Lower lobe of right lung (tissue), 2 donors: ENCODE results near the gene SGCA. TPM values are rescaled to one million over a fixed set of nuclear protein-coding genes. Genes with fewer than 3 reads are reported as not detected.
A peak's percentile ranks its signal among the peaks of the same experiment; 100 is the strongest.

Source experiments
- ATAC-seq, 2 donors: fragments of 200-7000 bp; cut with Tn5 transposase; one replicate each; pipeline ENCODE4 v1.9.1; 2020 to 2022; ENCODE audit warnings: mild to moderate bottlenecking in 2 of 2, moderate library complexity in 2 of 2
- DNase-seq: peaks from one replicate; pipeline ENCODE4 v3.0.0-alpha.2; 2020
- H3K27ac ChIP-seq: fragments of 200-600 bp; one replicate; pipeline ENCODE4 v1.8.0; 2022
- H3K27me3 ChIP-seq: fragments of 200-600 bp; one replicate; pipeline ENCODE4 v1.8.0; 2022; ENCODE audit warnings: low read depth
- H3K36me3 ChIP-seq: fragments of 200-600 bp; one replicate; pipeline ENCODE4 v1.8.0; 2022; ENCODE audit warnings: mild to moderate bottlenecking
- H3K4me1 ChIP-seq: fragments of 200-600 bp; one replicate; pipeline ENCODE4 v1.8.0; 2022
- H3K4me3 ChIP-seq: fragments of 200-600 bp; one replicate; pipeline ENCODE4 v1.8.0; 2022; ENCODE audit warnings: mild to moderate bottlenecking
- H3K9me3 ChIP-seq: fragments of 200-600 bp; one replicate; pipeline ENCODE4 v1.8.0; 2022
- intact Hi-C: fragments of 100-400 bp; cut with DNase I; formaldehyde crosslinking; loops from one replicate; pipeline ENCODE4 v1.11.0; 2022
- total RNA-seq: library from RNA; stranded (reverse); fragmentation: NEBNext Ultra II Directional; extraction: Animal tissue kit (Norgen Biotek cat#: 25700); gene quantifications from one replicate; pipeline ENCODE4 v1.2.1, GENCODE V29; 2021
- TF ChIP-seq, protein P1 (sequence below): fragments of 200-600 bp; IDR thresholded peaks from one replicate; pipeline ENCODE4 v1.8.0; 2022; ENCODE audit warnings: antibody characterized with exemption, mild to moderate bottlenecking
- donor health status: DM: no; HTN: yes; CAD: no; lungs with severe emphysema.

SGCA gene
- total RNA-seq, 1 donor from 2014 or later: 9.1 TPM

- ATAC-seq (no peak), DNase-seq (no peak)
- Histone ChIP-seq H3K9me3 (no peaks in the 10 kb centered on the region), H3K4me1 (peaks cover 28% of the 10 kb centered on the region), H3K27ac (no peak overlapping the region), H3K27me3 (no peaks in the 10 kb centered on the region), H3K36me3 (no peaks in the 10 kb centered on the region), H3K4me3 (no peak overlapping the region)
- TF ChIP-seq, protein P1, sequence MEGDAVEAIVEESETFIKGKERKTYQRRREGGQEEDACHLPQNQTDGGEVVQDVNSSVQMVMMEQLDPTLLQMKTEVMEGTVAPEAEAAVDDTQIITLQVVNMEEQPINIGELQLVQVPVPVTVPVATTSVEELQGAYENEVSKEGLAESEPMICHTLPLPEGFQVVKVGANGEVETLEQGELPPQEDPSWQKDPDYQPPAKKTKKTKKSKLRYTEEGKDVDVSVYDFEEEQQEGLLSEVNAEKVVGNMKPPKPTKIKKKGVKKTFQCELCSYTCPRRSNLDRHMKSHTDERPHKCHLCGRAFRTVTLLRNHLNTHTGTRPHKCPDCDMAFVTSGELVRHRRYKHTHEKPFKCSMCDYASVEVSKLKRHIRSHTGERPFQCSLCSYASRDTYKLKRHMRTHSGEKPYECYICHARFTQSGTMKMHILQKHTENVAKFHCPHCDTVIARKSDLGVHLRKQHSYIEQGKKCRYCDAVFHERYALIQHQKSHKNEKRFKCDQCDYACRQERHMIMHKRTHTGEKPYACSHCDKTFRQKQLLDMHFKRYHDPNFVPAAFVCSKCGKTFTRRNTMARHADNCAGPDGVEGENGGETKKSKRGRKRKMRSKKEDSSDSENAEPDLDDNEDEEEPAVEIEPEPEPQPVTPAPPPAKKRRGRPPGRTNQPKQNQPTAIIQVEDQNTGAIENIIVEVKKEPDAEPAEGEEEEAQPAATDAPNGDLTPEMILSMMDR: no peak
- intact Hi-C loops: no loop called here
These were observed 46.5 kb downstream of the SGCA start for GRCh38 chr17:50212121-50212843.

DNA sequence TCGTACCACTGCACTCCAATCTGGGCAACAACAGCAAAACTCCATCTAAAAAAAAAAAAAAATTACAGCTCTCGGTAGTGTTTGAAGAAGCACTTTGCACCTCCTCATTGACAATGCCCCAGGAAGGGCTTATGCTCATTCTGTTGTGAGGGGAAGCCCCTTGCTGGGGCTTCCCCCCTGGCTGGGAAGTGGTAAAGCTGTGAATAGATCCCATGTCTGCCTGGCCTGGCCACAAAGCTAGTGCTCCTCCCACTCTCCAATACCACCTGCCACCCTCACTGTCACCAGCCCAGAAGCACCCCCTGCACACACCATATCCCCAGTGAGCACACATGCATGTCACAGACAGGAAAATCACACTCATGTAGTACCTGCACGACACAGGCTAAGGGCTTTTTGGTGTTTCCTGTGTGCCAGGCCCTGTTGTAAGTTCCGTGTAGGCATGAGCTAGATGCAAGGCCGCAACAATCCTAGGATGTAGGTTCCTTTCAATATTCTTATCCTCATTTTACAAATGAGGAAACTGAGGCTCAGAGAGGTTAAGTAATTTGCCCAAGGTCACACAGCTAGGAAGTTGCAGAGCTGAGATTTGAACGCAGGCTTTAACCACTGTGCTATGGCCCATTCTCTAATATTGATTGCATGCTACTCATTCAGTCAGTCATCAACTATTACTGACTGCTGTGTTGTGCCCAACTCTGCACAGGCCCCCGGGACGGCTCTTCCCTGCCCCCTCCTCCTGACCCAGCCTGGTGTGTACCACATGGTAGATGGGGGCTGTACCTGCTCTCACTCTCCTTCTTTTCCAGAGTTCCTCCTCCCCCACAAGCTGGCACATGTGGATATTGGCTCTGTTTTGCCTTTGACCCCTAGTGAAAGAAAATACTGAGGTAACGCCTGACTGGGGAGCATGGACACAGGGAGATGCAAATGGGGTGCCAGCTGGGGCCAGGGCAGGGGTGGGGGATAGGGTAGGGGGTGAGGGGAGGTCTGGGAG lies 47.5 kb downstream of the SGCA start:
- DNase-seq (no peak), ATAC-seq (no peak)
- H3K36me3 ChIP-seq: no peaks in the 10 kb centered on the region
- intact Hi-C loops: no loop called here
- TF ChIP-seq, protein P1: no peak
- H3K27ac ChIP-seq: no peak overlapping the region
- no peaks in the 10 kb centered on the region for H3K9me3 ChIP-seq
- no peak overlapping the region for H3K4me3 ChIP-seq
- no peaks in the 10 kb centered on the region for H3K27me3 ChIP-seq
- H3K4me1 ChIP-seq: peaks cover 28% of the 10 kb centered on the region

DNA sequence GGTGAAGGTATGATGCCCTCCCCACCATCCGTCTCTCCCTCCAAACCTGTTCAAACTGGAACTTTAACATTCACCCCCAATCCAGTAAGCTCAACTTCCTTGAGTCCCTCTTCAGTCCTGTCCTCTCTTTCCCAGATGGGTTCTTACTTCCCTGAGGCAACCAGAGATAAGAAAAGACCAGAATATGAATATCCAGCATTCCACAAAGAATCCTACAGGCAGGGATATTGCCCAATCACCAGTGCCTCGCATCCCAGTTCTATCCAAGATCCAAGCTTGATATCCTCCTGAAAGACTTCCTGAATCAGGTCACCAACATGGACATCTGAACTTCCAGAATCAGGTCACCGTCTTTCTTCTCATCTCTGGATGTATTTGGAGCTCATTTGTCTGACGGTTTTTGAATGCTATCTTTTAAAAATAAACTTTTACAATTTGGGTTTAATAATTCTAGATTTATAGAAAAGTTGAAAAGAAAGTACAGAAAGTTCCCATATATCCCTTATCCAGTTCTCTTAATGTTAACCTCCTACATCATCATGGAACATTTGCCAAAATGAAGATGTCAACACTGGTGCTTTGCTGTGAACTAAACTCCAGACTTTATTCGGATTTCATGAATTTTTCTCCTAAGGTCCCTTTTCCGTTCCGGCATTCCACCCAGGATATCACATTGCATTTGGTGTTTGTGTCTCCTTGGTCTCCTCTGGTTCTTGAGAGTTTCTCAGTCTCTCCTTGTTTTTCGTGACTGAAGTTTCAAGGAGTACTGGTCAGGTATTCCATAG lies 49.4 kb downstream of the SGCA start:
- Histone ChIP-seq H3K27me3 (no peaks in the 10 kb centered on the region), H3K36me3 (no peaks in the 10 kb centered on the region), H3K4me1 (peaks cover 36% of the 10 kb centered on the region), H3K4me3 (no peak overlapping the region), H3K27ac (peak overlapping the region; percentile 6), H3K9me3 (no peaks in the 10 kb centered on the region)
- TF ChIP-seq, protein P1: no peak
- intact Hi-C loops: no loop called here
- ATAC-seq (no peak), DNase-seq (no peak)

- no peak for DNase-seq
- Histone ChIP-seq H3K9me3 (no peaks in the 10 kb centered on the region), H3K27ac (peak overlapping the region; percentile 32), H3K36me3 (no peaks in the 10 kb centered on the region), H3K4me3 (no peak overlapping the region), H3K4me1 (peaks cover 41% of the 10 kb centered on the region), H3K27me3 (no peaks in the 10 kb centered on the region)
- intact Hi-C loops: no loop called here
- TF ChIP-seq, protein P1: no peak
- ATAC-seq: no peak
These were observed 51.8 kb downstream of the SGCA start for GRCh38 chr17:50217591-50217990.

DNA sequence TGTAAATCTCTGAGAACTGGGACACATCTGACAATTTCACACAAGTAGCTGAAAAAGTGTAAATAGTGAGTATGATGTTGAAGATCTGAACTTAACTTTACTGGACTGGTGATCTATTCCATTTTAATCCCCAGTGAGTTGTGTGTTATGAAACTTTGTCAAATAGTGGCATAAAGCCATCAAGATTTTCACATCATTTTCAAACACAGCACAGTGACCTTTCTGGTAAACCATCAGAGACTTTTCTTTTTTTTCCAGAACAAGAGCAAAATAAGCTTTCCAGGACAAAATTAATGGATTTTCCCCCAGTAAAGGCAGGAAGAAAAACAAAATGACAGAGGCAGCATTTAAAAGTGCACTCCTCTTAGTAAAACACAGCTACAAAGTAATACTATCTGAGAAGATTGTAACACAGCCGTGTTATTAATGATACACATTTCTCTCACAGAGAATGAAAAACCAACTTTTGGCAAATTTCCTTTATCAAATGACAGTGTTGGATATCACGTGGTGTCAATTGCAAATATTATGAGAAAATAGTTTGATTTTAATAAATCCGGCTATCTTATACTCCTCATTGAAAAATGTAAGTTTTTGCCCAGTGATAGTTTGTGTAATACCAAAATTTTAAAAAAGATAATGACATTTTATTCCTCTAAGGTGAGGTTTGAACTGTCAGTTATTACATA lies 52.4 kb downstream of the SGCA start:
- DNase-seq: no peak
- no peak overlapping the region for H3K4me3 ChIP-seq
- intact Hi-C loops: no loop called here
- ATAC-seq: no peak
- H3K9me3 ChIP-seq: no peaks in the 10 kb centered on the region
- TF ChIP-seq, protein P1: no peak
- H3K27me3 ChIP-seq: no peaks in the 10 kb centered on the region
- peak overlapping the region; percentile 32 for H3K27ac ChIP-seq
- peaks cover 47% of the 10 kb centered on the region for H3K4me1 ChIP-seq
- no peaks in the 10 kb centered on the region for H3K36me3 ChIP-seq
